Panc1 (cell line): Measurements from ENCODE around the gene OR5H6. TPM values are rescaled to one million over a fixed set of nuclear protein-coding genes. Genes with fewer than 3 reads are reported as not detected.

Experiments used
- ATAC-seq: fragments of 200-7000 bp; cut with Tn5 transposase; 2 replicates; pipeline ENCODE4 v1.9.1; 2020; ENCODE audit warnings: mild to moderate bottlenecking, moderate library complexity
- BruUV-seq: library from RNA; stranded (reverse); fragments of 400-500 nt; replicated peaks from 2 replicates; lab custom pipeline; 2021; lab: Mats Ljungman, UMichigan
- CTCF ChIA-PET: fragments of 300-600 bp; sonication (Branson Sonifier 250); formaldehyde crosslinking; loops from one replicate; lab custom pipeline; 2022; ENCODE audit warnings: antibody characterized with exemption; lab: Charles Lee
- POLR2A ChIA-PET: fragments of 300-600 bp; sonication (Branson Sonifier 250); formaldehyde crosslinking; loops from one replicate; lab custom pipeline; 2022; ENCODE audit warnings: antibody characterized with exemption; lab: Charles Lee
- DNase-seq: peaks from one replicate; pipeline ENCODE4 v3.0.0-alpha.2; 2010; ENCODE audit warnings: low read depth, low spot score
- H3K27ac ChIP-seq: 2 replicates; pipeline ENCODE4 v1.5.1; 2011; ENCODE audit warnings: mild to moderate bottlenecking, low read length, inconsistent platforms
- H3K27me3 ChIP-seq: fragments of 200-500 bp; sonication (Bioruptor generic); 2 replicates; pipeline ENCODE4 v1.6.0; 2014; ENCODE audit warnings: low read length, inconsistent platforms; ENCODE audit not compliant: control insufficient read depth, insufficient read depth
- H3K36me3 ChIP-seq: fragments of 200-500 bp; sonication (Bioruptor generic); 2 replicates; pipeline ENCODE4 v1.5.1; 2014; ENCODE audit warnings: inconsistent platforms, mild to moderate bottlenecking, low read length, moderate library complexity; ENCODE audit not compliant: control insufficient read depth, insufficient read depth
- H3K4me1 ChIP-seq: 2 replicates; pipeline ENCODE4 v1.5.1; 2011; ENCODE audit warnings: inconsistent platforms, mild to moderate bottlenecking, low read length, moderate library complexity; ENCODE audit not compliant: control insufficient read depth, insufficient read depth
- H3K4me3 ChIP-seq, 2 experiments: 2 replicates each; pipeline ENCODE4 v1.5.1; 2011 to 2012; ENCODE audit warnings: low read depth in 2 of 2, low read length in 2 of 2, mild to moderate bottlenecking in 2 of 2, inconsistent platforms in 1 of 2, moderate library complexity in 1 of 2
- H3K9me3 ChIP-seq: fragments of 200-500 bp; sonication (Bioruptor generic); 2 replicates; pipeline ENCODE4 v1.5.1; 2014; ENCODE audit warnings: low read depth, mild to moderate bottlenecking, inconsistent platforms, low read length, moderate library complexity; ENCODE audit not compliant: control insufficient read depth, insufficient read depth
- POLR2AphosphoS5 ChIP-seq: IDR thresholded peaks from 2 replicates; pipeline ENCODE4 v1.6.1; 2012; ENCODE audit warnings: mild to moderate bottlenecking, low read depth, low read length, moderate library complexity
- SIN3A ChIP-seq: IDR thresholded peaks from 2 replicates; pipeline ENCODE4 v1.6.1; 2012; ENCODE audit warnings: low read depth, mild to moderate bottlenecking, low read length, moderate library complexity, borderline replicate concordance; ENCODE audit not compliant: insufficient read depth
- TCF7L2 ChIP-seq: IDR thresholded peaks from 2 replicates; pipeline ENCODE4 v1.6.1; 2011; ENCODE audit warnings: mild to moderate bottlenecking, low read depth, low read length, inconsistent platforms
- in situ Hi-C: cut with HindIII; loops from 2 replicates; pipeline ENCODE4 v1.10.0; 2016; ENCODE audit warnings: low sequenced_read_pairs, low pct_unique_long_range_greater_than_20kb
- intact Hi-C: fragments of 100-400 bp; cut with micrococcal nuclease; formaldehyde crosslinking; loops from one replicate; pipeline ENCODE4 v1.10.0; 2022; ENCODE audit not compliant: unreplicated experiment
- total RNA-seq: library from RNA; stranded (reverse); gene quantifications from one replicate; pipeline ENCODE4 v1.2.1, GENCODE V29; 2021; ENCODE audit not compliant: unreplicated experiment
- TF ChIP-seq, protein P1 (sequence below), 2 experiments: IDR thresholded peaks; 2 replicates each; pipeline ENCODE4 v1.6.1; 2011 to 2012; ENCODE audit warnings: low read depth in 2 of 2, control low read depth in 1 of 2, low read length in 1 of 2, mild to moderate bottlenecking in 1 of 2, moderate library complexity in 1 of 2; ENCODE audit not compliant: insufficient read depth in 1 of 2
- TF ChIP-seq, protein P2 (sequence below): fragments of 450-650 bp; IDR thresholded peaks from 2 replicates; pipeline ENCODE4 v1.5.1; 2017; ENCODE audit warnings: mild to moderate bottlenecking

The OR5H6 gene
- total RNA-seq, 1 experiment from 2014 or later, result not detected

DNA sequence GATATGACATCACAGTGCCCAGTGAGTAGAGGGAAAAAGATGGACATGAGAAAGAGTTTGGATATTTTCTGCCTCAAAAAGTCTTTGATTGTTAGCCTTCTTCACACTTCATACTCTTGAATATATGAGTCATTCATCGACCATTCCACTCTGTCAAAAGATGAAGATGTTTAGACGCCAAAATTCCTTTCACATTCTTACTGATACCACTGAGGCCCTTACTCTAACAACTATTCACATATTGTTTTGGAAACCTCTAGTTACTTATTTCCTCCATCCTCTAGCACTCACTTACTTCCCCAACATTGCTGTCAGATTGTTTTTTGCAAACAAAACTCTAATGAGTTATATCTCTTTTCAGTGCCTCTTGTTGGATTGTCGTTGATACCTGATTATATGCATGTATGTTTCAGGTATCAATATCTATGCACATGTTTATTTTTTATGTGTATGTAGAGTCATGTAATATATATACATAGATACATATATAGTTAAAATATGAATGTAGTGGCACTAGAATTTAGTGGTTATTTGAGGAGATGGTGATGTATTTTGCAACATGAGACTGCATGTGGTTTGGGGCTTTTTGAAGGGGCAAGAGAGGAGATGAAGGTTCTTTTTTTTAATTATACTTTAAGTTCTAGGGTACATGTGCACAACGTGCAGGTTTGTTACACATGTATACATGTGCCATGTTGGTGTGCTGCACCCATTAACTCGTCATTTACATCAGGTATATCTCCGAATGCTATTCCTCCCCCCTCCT, 40.0 kb upstream of the OR5H6 start:
- in situ Hi-C loops (no loop called here), intact Hi-C loops (no loop called here)
- H3K9me3 ChIP-seq, result no peaks in the 10 kb centered on the region
- no peaks in the 10 kb centered on the region for H3K36me3 ChIP-seq
- ATAC-seq, result no peak
- no peak overlapping the region for H3K27ac ChIP-seq
- TF ChIP-seq, protein P1, sequence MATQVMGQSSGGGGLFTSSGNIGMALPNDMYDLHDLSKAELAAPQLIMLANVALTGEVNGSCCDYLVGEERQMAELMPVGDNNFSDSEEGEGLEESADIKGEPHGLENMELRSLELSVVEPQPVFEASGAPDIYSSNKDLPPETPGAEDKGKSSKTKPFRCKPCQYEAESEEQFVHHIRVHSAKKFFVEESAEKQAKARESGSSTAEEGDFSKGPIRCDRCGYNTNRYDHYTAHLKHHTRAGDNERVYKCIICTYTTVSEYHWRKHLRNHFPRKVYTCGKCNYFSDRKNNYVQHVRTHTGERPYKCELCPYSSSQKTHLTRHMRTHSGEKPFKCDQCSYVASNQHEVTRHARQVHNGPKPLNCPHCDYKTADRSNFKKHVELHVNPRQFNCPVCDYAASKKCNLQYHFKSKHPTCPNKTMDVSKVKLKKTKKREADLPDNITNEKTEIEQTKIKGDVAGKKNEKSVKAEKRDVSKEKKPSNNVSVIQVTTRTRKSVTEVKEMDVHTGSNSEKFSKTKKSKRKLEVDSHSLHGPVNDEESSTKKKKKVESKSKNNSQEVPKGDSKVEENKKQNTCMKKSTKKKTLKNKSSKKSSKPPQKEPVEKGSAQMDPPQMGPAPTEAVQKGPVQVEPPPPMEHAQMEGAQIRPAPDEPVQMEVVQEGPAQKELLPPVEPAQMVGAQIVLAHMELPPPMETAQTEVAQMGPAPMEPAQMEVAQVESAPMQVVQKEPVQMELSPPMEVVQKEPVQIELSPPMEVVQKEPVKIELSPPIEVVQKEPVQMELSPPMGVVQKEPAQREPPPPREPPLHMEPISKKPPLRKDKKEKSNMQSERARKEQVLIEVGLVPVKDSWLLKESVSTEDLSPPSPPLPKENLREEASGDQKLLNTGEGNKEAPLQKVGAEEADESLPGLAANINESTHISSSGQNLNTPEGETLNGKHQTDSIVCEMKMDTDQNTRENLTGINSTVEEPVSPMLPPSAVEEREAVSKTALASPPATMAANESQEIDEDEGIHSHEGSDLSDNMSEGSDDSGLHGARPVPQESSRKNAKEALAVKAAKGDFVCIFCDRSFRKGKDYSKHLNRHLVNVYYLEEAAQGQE (IDR thresholded peaks at IDR 0.05; ENCODE audit: insufficient read depth in 1 of 2, low read depth in 2 of 2, low read length in 1 of 2), result no peak
- TF ChIP-seq SIN3A (no peak), TCF7L2 (no peak), POLR2AphosphoS5 (no peak)
- TF ChIP-seq, protein P2, sequence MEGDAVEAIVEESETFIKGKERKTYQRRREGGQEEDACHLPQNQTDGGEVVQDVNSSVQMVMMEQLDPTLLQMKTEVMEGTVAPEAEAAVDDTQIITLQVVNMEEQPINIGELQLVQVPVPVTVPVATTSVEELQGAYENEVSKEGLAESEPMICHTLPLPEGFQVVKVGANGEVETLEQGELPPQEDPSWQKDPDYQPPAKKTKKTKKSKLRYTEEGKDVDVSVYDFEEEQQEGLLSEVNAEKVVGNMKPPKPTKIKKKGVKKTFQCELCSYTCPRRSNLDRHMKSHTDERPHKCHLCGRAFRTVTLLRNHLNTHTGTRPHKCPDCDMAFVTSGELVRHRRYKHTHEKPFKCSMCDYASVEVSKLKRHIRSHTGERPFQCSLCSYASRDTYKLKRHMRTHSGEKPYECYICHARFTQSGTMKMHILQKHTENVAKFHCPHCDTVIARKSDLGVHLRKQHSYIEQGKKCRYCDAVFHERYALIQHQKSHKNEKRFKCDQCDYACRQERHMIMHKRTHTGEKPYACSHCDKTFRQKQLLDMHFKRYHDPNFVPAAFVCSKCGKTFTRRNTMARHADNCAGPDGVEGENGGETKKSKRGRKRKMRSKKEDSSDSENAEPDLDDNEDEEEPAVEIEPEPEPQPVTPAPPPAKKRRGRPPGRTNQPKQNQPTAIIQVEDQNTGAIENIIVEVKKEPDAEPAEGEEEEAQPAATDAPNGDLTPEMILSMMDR, result no peak
- ChIA-PET POLR2A (no interaction called here), CTCF (no interaction called here)
- no peak for DNase-seq
- H3K27me3 ChIP-seq, result no peaks in the 10 kb centered on the region
- H3K4me3 ChIP-seq, result no peak overlapping the region
- BruUV-seq, result no TSS peak
- H3K4me1 ChIP-seq, result no peaks in the 10 kb centered on the region

DNA sequence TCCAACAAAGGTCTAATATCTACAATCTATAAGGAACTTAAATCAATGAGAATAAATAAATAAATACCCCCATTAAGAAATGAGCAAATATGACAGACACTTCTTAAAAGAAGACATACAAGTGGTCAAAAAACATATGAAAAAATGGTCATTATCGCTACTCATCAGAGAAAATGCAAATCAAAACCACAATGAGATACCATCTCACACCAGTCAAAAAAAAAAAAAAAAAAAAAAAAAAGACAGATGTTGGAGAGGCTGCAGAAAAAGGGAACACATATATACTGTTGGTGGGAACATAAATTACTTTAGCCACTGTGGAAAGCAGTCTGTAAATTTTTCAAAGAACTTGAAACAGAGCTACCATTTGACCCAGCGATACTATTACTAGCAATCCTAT, 31.6 kb upstream of the OR5H6 start:
- no peak for ATAC-seq
- intact Hi-C loops (no loop called here), in situ Hi-C loops (no loop called here)
- ChIA-PET POLR2A (no interaction called here), CTCF (no interaction called here)
- H3K27ac ChIP-seq, result no peak overlapping the region
- no peaks in the 10 kb centered on the region for H3K36me3 ChIP-seq
- TF ChIP-seq POLR2AphosphoS5, result no peak
- TF ChIP-seq, protein P2, result no peak
- TF ChIP-seq SIN3A, result no peak
- TF ChIP-seq TCF7L2, result no peak
- TF ChIP-seq, protein P1 (IDR thresholded peaks at IDR 0.05; ENCODE audit: insufficient read depth in 1 of 2, low read depth in 2 of 2, low read length in 1 of 2), result no peak
- DNase-seq, result no peak
- no peaks in the 10 kb centered on the region for H3K27me3 ChIP-seq
- no peaks in the 10 kb centered on the region for H3K9me3 ChIP-seq
- BruUV-seq, result no TSS peak
- H3K4me1 ChIP-seq, result no peaks in the 10 kb centered on the region
- H3K4me3 ChIP-seq, result no peak overlapping the region
